H1 (cell line): Measurements from ENCODE around the gene CHMP4A. TPM values are rescaled to one million over a fixed set of nuclear protein-coding genes. Genes with fewer than 3 reads are reported as not detected.
A peak's percentile ranks its signal among the peaks of the same experiment; 100 is the strongest.

Source experiments
- BRCA1 ChIP-seq: IDR thresholded peaks from 2 replicates; pipeline ENCODE4 v1.6.1; 2012; ENCODE audit warnings: low read depth, low read length, improper control_type of control experiment
- CEBPB ChIP-seq: IDR thresholded peaks from 2 replicates; pipeline ENCODE4 v1.6.1; 2012; ENCODE audit warnings: low read depth, low read length
- EGR1 ChIP-seq: IDR thresholded peaks from 2 replicates; pipeline ENCODE4 v1.6.1; 2011; ENCODE audit warnings: low read depth, low read length, borderline replicate concordance
- GABPA ChIP-seq: IDR thresholded peaks from 2 replicates; pipeline ENCODE4 v1.6.1; 2011; ENCODE audit warnings: mild to moderate bottlenecking, low read length, moderate library complexity, borderline replicate concordance; ENCODE audit not compliant: insufficient read depth
- HDAC2 ChIP-seq, 2 experiments: fragments of 300-600 bp in 1 of 2; sonication (generic) in 1 of 2; IDR thresholded peaks; 2 replicates each; pipeline ENCODE4 v1.6.1; 2011 to 2012; ENCODE audit warnings: low read depth in 2 of 2, low read length in 2 of 2, mild to moderate bottlenecking in 2 of 2, moderate library complexity in 2 of 2, borderline replicate concordance in 1 of 2, inconsistent platforms in 1 of 2
- NANOG ChIP-seq: IDR thresholded peaks from 2 replicates; pipeline ENCODE4 v1.6.1; 2011; ENCODE audit warnings: low read length, low read depth, mild to moderate bottlenecking, inconsistent platforms; ENCODE audit not compliant: insufficient read depth, poor library complexity, severe bottlenecking
- POLR2A ChIP-seq, 2 experiments: IDR thresholded peaks; 1 replicate in 1 of 2; 2 replicates in 1 of 2; pipeline ENCODE4 v1.6.1; 2011; ENCODE audit warnings: low read depth in 2 of 2, low read length in 2 of 2, mild to moderate bottlenecking in 2 of 2; ENCODE audit errors: control extremely low read depth in 1 of 2
- RBBP5 ChIP-seq: IDR thresholded peaks from 2 replicates; pipeline ENCODE4 v1.7.1; 2012; ENCODE audit warnings: low read depth, mild to moderate bottlenecking, inconsistent platforms, low read length, moderate library complexity, borderline replicate concordance
- SIN3A ChIP-seq, 2 experiments: IDR thresholded peaks in 1 of 2; conservative IDR thresholded peaks in 1 of 2; 2 replicates each; pipeline ENCODE4 v1.6.1; 2011 to 2012; ENCODE audit warnings: low read length in 2 of 2, improper control_type of control experiment in 1 of 2, low read depth in 1 of 2, mild to moderate bottlenecking in 1 of 2
- TAF1 ChIP-seq: IDR thresholded peaks from 2 replicates; pipeline ENCODE4 v1.6.1; 2011; ENCODE audit warnings: mild to moderate bottlenecking, low read depth, low read length
- TAF7 ChIP-seq: optimal IDR thresholded peaks from 2 replicates; pipeline ENCODE3; 2011; ENCODE audit warnings: low read depth, mild to moderate bottlenecking, inconsistent platforms, low read length, moderate library complexity, borderline replicate concordance
- TBP ChIP-seq: IDR thresholded peaks from 2 replicates; pipeline ENCODE4 v1.6.1; 2011; ENCODE audit warnings: low read depth, low read length, improper control_type of control experiment
- YY1 ChIP-seq: IDR thresholded peaks from 2 replicates; pipeline ENCODE4 v1.6.1; 2011; ENCODE audit warnings: low read depth, mild to moderate bottlenecking, low read length
- polyA plus RNA-seq, 7 experiments: library from polyadenylated mRNA; depleted of rRNA in 3 of 7; stranded (reverse) in 5 of 7; unstranded in 2 of 7; fragments of >200 nt in 5 of 7; fragments of 200-250 nt in 2 of 7; gene quantifications; 1 replicate in 5 of 7; 2 replicates in 1 of 7; 4 replicates in 1 of 7; pipeline versions ENCODE4 v1.2.1 to v1.2.3, GENCODE V29; 2011 to 2013; ENCODE audit warnings: missing spikeins in 2 of 7, mixed read lengths in 2 of 7
- total RNA-seq: library from RNA; stranded (reverse); fragmentation: NEBNext Ultra II Directional; extraction: Animal tissue kit (Norgen Biotek cat#: 25700); gene quantifications from 2 replicates; pipeline ENCODE4 v1.2.1, GENCODE V29; 2021
- TF ChIP-seq, protein P1 (sequence below): IDR thresholded peaks from 2 replicates; pipeline ENCODE4 v1.6.1; 2011; ENCODE audit warnings: low read length, improper control_type of control experiment

CHMP4A gene
- total and polyA plus RNA-seq, 2 of the 8 experiments (the other 6 are each of a cell fraction or from before 2014, with no cell fraction given) = 32.9 to 37.6 TPM

DNA sequence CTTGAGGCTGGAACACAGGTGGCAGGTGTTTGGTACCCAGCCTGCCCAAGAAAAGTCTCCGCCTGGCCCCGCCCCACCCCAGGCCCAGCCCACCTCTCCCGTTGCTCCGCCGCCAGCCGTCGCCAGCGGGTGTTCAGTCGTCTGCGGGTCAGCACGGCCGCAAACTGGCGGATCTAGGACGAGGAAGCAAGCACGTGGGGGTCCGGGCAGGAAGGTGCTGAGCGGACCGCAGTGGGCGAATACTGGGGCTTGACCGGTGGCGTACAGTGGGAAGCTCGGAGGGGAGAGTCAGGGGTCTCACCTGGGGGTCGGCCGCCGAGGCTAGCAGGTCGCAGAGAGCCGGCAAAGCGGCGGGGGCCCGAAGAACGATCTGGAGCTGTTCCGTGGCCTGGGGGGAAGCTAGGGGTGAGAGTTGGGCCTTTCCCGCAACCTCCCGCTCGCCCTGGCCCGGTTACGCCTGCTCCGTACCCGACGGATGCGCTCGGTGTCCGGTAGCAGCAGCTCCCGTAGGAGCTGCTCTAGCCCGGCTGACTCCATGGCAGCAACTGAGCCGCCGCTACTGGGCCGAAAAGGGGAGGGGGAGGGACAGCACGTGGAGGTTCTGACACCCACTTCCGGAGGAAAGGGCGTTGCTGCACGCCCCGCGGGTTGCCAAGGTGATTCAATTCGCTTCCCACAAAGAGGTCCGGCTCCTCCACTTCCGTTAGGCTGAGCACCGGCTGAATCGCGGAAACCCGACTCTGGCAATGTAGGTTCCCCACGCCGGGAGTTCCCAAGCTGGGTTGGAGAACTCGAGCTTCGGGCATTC lies 24.8 kb downstream of the CHMP4A start, which contains the start of gene IPO4 (continued):
- TF ChIP-seq, protein P1, sequence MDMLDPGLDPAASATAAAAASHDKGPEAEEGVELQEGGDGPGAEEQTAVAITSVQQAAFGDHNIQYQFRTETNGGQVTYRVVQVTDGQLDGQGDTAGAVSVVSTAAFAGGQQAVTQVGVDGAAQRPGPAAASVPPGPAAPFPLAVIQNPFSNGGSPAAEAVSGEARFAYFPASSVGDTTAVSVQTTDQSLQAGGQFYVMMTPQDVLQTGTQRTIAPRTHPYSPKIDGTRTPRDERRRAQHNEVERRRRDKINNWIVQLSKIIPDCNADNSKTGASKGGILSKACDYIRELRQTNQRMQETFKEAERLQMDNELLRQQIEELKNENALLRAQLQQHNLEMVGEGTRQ = peak; percentile 64
- TF ChIP-seq CEBPB (0 out of 2 replicates have a peak, but pooled peaks have one; percentile 1), NANOG (peak; percentile 64), RBBP5 (peak; percentile 61; the same call in 1 of the 2 replicates), SIN3A (conservative IDR thresholded peaks at IDR 0.05 in 1 of 2, IDR thresholded peaks at IDR 0.05 in 1 of 2; ENCODE audit: low read depth in 1 of 2, low read length in 2 of 2) (peak; percentile 99 to 100), YY1 (peak; percentile 80; the same call in 1 of the 2 replicates), BRCA1 (peak; percentile 61; the same call in 1 of the 2 replicates), TAF7 (peak; percentile 82), HDAC2 (IDR thresholded peaks at IDR 0.05; ENCODE audit: borderline replicate concordance in 1 of 2, low read depth in 2 of 2, low read length in 2 of 2) (peak in 1 of 2 experiments; percentile 82; a peak in 3 of 4 replicates), EGR1 (peak; percentile 74; the same call in 1 of the 2 replicates), TAF1 (peak; percentile 82), GABPA (peak; percentile 100), POLR2A (IDR thresholded peaks at IDR 0.05; ENCODE audit: control extremely low read depth in 1 of 2, low read depth in 2 of 2, low read length in 2 of 2) (peak in 1 of 2 experiments; percentile 91; a peak in 2 of 3 replicates), TBP (peak; percentile 68; the same call in 1 of the 2 replicates)
- TF ChIP-seq, all 59 proteins: peak for 37
